Measurements from ENCODE around the gene FAM83G.
A peak's percentile ranks its signal among the peaks of the same experiment; 100 is the strongest.

The FAM83G gene

DNA sequence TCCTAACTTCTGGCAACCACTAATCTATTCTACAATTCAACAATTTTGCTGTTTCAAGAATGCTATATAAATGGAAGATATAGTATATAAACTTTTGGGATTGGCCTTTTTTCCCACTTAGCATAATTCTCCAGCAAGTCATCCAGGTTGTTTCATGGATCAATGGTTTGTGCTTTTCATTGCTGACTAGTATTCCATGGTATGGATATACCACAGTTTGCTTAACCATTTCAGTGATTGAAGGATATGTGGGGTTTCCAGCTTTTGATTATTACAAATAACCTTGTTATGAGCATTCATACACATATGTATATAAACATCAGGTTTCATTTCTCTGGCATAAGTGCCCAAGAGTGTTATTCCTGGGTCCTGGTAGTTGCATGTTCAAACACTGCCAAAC lies 2.1 kb upstream of the FAM83G start:
- no peak for DNase-seq (ENCODE audit: low read depth in 2 of 2)

DNA sequence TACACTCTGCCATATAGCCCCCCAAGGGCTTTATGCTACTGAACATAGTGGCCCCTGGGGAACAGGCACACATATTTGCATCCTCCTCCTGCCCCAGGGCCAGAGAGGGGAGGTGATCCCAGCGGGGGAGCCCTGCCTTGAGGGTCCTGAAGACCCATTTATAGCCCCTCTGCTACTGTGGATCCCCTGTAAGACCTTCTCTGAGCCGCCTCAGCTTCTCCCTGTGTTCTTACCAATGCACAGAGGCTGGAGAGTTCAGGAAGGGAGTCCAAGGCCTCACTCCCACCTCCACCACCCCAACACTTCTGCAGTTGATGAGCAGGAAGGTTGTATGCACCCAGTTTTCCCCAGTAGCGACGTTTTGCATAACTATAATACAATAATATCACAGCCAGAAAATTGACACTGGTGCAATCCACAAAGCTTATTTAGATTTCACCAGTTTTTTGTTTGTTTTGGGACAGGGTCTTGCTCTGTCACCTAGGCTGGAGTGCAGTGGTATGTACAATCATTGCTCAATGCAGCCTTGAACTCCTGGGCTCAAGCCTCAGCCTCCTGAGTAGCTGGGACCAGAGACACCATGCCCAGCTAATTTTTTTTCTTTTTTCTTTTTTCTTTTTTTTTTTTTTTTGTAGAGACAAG lies 1.3 kb upstream of the FAM83G start:
- no peak for DNase-seq (ENCODE audit: low read depth in 2 of 2)

DNA sequence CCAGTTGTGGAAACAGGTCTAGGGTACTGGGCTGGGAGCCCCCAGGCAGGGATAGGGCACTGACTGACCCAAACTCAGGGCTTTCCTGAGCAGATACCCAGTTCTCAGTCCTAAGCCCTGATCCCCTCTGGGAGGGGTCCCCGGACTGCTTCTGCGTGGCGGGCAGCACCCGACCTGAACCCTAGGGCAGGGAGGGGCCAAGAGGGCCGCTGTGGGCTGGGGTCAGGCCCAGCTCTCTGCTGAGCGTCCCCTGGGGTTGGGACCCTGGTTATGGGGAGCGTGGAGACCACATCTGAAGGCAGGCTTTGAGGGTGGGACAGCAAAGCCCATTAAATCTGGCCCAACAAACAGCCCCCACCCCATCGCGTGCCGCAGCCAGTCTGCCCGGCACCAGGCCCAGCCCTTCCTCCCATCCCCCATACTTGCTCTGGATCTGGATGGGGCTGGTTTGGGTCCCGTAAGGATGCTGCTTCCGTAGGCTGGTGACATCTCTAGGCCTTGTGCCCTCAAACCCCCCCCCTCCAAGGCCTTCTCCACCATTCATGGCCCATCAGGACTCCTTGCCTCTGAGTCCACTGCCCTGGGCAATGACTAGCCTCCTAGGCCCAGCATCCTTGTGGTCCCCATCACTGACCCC lies 691 bp upstream of the FAM83G start:
- no peak for DNase-seq (ENCODE audit: low read depth in 2 of 2)

DNA sequence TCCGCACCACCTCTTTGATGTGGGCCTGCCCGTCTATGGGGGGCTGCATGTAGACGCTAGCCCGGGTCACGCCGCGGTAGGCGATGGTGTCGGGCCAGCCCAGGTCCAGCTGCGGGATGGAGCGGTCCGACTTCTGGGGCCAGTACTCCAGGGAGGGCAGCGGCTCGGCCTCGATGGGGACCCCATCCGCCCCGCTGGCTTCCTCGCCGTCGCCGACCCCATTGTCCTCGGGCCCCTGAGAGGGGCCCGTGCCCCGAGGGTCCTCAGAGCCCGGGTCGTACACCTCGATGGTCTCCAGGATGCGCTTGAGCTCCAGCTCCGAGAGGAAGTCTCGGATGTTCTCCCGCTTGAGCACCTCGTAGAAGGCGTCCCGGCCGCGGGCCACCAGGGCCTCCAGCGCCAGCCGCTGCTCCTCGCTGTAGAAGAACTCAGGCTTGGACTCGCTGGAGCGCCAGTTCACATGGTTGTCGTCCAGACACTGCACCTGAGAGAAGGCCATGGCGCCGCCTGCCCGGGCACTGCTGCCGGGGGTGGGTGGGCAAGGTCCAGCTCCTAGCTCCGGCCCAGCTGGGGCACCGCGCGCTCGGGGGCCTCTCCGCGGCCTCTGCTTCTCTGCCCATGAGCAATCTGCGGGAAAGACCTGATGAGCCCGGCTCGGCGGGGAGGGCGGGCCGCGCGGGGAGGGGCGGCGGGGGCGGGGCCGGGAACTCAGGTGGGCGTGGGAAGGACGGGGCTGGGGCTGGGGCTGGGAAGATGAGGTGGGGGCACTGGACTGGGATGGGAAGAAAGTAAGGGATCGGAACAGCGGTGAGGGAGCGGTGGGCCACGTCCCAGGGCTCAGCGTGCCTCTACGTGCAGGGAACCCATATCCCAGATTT lies 782 bp downstream of the FAM83G start:
- DNase-seq (ENCODE audit: low read depth in 2 of 2) = peak; percentile 8 to 23

DNA sequence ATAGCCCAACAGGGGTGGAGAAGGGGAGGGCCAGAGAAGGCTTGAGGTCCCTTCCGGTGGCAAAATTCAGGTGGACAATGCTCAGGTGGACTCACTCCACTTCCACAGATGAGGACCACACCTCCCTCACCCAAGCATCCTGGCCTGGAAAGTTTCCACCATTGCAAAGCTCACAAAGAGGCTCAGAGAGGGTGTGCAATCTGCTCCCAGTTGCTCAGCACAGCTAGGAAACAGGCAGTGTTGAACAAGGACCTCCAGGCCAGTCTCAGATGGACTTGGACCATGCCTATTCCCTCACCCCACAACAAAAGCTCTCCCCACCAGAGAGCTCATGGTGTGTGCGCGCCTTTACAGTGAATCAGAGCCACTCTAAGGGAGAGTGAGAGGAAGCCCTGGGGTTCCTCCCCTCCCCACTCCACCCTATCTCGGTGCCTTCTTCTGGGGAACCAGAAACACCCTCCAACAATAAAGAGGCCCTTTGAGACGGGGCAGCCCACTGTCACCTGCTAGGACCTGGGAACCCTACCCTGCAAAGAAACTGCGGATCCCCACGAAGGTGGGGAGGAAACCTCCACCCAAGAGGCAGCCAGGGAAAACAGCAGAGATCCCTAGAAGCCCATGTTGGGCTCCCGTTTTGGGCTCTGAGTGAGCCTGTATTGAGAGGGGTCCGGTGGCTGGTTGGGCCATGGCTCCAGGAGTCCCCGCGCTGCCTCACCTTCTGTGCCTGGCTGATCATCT lies 1.6 kb downstream of the FAM83G start:
- no peak for DNase-seq (ENCODE audit: low read depth in 2 of 2)

DNA sequence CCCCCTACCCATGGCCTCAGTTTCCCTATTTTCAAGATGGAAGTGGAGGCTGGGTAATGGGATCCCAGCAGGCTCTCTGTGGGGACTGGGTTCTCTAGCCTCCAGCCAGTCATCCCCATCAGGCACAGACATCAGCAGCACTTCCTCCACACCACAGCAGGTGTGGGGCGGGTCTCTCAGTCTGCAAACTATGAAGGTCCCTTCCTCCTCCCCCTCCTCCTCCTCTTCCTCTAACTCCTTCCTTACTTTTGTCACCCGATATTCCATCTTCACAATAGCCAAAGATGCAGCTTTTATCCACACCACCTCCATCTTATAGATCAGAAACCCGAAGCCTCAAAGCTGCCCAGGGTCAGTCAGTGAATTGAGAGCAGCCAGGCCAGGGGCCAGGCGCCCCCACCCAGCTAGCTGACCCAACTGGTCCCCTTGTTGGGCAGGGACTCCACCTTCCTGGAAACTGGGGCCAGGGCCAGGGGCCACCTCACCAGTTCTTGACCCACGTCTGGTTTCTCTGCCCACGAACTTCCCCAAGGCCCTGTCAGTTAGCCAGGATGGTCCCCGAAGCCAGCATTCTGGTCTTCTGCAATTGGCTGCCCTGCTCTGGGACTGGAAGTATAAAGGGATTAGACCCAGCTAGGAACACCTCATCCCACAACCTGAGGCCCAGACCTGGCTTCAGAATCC lies 2.5 kb downstream of the FAM83G start:
- no peak for DNase-seq (ENCODE audit: low read depth in 2 of 2)

DNA sequence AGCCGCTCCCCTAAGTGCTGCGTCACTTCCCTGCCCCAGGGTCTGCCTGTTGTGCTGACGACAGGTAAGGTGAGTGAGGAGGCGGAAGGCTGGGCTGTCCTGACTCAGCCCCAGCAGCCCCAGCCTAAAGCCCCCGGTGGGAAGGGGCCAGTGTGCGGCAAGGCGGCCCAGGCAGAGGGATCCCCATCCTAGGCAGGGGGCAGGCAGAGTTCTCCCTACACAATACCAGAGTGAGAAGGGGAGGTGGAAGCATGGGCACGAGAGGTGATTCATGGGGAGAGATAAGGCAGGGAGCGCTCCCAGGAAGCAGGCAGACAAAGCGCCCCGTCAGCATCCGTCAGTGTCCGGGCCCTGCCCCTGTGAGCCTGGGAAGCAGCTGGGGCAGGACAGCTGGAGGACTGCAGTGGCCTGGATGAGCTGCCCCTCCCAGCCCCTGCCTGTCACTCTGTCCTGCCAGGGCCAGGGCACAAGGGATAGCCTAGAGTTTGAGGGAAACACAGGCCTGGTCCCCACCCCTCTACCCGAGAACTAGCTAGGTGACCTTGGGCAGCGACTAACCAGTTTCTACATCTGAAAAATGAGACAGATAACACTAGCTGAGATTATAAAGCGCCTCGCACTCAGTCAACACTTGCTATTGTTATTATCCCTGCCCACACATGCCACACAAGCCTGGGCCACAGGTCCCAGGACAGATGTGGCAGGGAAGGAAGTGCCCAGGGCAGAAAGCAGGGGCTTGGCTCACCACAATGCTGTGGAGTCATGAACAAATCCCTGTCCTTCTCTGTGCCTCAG lies 3.8 kb downstream of the FAM83G start:
- no peak for DNase-seq (ENCODE audit: low read depth in 2 of 2)

DNA sequence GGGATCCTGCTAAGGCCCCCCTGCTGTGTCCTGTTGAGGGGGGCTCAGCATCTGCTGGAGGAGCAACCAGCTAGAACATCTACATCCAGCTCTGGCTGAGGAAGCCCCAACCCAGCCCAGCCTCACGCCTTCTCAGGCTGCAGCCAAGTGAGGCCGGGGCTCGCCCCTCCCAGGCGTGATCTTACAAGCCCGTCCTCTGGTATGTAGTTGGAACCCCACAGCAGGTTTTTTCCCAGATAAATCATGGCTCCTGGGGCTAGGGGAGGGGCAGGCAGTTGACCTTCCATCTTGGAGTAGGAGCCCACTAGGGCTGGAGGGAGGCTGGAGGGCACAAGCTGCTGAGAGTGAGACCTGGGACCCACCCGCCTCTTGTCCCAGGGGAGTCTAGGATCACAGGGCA lies 4.7 kb downstream of the FAM83G start:
- DNase-seq (ENCODE audit: low read depth in 2 of 2) = no peak

DNA sequence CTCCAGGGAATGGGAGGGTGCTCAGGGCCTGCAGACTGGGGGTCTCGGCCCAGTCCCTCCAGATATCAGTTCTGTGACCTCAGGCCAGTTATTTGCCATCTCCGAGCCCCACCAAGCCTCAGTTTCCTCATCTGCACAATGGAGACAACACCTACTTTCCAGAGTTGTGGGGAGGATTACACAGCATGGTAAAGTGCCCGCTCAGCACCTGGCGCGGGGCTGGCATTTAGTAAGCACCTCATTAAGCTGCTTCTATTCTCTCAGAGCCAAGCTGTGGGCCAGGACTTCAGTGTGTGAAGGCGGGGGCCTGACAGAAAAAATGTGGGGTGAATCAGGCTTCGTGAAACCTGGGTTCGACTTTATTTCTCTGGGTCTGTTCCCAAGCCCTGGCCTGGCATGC lies 5.2 kb downstream of the FAM83G start:
- no peak for DNase-seq (ENCODE audit: low read depth in 2 of 2)

DNA sequence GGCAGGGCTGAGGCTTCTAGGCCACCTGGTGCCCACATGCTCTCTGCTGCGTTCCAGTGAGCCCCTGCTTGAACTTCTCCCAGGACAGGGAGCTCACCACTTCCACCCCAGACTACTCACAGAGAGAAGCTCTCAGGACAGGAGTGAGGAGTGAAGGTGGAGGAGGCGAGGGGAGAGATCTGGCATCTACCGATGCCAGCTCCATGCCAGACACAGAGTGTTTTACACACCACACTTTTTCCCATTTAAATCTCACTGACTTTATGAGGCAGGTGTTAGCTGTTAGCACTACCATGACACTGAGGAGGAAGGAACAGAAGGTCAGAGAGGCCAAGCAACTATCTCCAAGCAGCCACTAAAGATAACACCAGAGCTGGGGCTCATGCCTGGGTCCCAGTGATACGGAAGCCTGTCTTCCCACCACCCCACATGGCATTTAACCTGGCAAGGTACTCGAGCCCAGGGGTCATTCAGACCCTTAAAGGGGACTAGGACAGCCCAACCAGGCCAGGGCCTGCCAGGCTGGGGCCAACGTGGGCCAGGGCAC lies 6.8 kb downstream of the FAM83G start:
- DNase-seq (ENCODE audit: low read depth in 2 of 2) = no peak

DNA sequence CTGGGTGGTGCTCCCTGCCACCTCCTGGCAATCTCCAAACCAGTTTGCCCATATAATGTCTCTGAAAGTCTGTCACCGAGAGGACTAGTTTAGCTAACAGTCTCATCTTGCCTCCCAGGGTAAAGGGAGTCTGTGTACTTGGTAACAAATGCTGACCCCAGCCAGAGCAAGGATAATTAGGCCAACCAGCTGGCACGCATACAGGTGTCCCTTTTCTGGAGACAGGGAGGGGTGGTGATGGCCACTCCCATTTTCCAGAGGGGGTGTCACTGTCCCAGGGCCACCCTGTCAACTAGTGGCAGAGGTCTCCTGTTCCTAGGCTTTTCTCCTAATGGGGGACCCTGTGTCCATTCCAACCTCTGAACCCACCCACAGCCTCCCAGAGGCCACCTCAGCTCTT lies 8.1 kb downstream of the FAM83G start:
- DNase-seq (ENCODE audit: low read depth in 2 of 2) = no peak

DNA sequence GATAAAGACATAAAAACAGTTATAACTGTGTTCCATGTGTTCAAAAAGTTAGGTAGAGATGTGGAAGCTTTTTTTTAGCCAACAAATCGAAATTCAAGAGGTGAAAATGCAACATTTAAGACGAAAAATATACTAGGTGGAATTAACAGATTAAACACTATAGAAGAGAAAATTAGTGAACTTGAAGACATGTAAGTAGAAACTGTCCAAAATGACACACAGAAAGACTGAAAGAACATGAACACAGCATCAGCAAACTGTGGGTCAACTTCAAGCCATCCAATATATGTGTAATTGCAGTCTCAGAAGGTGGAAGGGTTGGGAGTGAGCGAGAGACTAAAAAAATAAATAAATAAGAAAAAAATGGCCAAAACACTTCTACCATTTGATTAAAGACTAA lies 9.3 kb downstream of the FAM83G start:
- DNase-seq (ENCODE audit: low read depth in 2 of 2) = no peak

DNA sequence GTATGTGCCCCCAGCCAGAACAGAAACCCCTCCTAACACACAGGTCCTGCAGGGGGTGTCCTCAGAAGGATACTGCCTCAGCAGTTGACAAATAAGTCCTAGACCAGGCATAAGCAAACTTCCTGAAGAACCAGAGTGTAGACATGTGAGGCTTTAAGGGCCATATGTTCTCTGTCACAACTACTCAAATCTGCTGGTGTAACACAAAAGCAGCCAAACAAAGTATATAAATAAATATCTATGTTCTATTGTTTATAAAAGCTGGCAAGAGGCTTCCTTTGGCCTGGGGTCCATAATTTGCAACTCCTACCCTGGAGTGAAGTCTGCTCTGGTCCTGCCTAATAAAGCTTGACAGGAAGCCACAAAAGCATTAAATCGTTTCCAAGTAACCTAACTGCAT lies 9.9 kb downstream of the FAM83G start:
- DNase-seq (ENCODE audit: low read depth in 2 of 2) = no peak

DNA sequence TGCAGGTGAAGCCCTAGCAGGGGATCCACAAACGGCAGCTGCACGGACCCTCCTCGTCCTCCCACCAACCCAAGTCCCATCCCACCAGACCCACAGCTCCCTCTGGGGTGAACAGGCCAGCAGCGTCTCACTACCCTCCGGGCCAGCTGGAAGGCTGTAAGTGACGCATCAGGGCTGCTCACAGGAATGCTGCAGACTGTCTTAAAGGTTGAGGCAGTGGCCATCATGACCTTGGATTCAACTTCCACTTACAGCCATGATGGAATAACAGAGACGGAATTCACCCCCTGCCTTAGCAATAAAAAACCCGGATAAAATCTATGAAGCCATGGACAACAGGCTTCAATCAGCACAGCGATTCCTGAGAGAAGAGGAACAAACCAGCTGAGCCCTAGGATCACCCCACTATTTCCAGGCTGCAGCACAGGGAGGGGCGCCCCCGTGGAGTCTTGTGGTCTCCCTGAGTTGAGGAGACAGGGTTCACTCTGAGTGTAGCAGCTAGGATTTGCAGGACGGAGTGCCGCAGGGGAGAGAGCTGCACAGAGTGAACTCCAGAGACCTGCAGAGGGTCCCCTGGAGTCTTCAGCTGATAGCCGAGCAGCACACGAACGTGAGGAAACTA lies 10.5 kb downstream of the FAM83G start:
- no peak for DNase-seq (ENCODE audit: low read depth in 2 of 2)

DNA sequence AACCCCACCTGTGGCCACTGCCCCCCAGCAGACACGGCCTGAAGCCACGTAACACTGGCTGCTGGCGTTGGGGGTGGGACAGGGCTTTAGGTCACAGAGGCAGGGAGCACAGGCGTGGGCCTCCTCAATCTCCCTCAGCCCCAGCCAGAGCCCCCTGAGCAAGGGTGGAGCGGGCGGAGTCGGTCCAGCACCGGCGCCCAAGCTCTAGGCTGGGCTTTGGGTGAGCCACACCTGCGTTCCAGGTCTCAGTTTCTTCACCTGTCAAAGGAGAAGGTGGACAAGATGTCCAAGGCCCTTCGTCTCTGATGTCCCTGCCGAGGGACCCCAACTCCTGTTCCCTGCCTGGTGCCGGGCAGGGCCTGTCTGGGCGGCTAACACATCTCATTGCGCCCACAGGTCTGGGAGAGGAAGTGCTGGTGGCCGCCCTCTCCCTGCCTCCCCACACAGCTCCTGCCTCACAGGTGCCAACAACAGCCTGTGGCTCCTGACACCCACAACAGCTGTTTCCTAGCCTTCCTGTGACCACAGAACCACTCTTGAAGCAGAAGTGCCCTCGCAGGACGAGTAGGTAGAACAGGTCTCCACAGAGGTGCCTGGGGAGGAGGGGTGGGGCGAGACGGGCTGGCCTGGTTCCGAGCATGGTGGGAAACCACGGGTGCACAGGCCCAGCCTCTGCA lies 12.0 kb downstream of the FAM83G start:
- DNase-seq (ENCODE audit: low read depth in 2 of 2) = no peak

DNA sequence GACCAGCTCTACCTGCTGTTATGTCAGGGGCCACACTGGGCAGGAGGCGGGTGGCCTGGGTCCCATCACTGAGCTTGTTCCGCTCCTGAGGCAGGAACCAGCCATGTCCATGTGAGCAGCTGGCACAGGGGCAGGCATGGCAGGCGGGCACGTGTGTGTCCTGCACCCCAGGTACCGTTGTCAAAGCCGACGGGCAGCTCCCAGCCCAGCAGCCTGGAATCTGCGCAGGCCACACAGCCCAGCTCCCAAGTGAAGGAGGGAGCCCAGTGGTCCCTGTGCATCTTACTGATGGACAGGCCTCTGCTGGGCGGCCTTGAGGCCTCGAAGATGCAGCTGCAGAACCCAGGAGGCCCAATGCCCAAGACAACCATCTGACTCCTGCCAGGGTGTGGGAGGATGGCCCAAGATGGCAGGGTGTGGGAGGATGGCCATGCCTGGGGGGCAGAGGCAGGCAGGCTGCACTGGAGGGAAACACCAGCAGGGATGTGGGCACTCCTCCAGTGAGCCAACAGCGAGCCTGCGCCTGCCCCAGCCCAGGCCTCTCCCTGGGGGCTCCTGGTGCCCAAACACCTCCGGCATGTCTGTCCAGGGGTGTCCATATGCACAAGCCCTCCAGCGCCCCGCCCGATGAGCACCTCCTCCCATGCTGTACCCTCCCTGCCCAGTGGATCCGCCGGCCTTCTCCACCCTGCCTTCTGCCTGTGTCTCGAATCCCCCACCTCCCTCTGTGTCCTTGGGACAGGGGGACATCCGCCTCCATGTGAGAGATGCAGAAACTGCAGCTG lies 12.8 kb downstream of the FAM83G start:
- DNase-seq (ENCODE audit: low read depth in 2 of 2) = no peak

DNA sequence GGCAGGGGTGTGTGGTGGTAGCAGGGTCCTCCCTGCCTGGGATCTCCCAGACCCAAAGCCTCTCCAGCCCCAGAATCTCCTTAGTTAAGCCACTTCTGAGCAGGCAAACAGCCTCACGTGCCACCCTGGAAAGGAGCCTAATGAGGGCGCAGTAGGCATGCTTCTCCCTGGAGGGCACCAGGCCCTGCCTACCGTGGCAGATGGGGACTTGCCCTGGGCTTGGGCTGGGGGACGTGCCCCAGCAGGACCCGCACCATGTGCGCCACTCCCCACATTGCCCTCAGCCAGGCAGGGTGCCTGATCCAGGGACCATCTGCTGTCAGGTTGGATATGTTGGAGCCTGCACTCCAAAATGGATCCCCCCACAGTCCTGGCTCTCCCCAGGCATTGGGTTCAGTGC lies 14.2 kb downstream of the FAM83G start:
- no peak for DNase-seq (ENCODE audit: low read depth in 2 of 2)

DNA sequence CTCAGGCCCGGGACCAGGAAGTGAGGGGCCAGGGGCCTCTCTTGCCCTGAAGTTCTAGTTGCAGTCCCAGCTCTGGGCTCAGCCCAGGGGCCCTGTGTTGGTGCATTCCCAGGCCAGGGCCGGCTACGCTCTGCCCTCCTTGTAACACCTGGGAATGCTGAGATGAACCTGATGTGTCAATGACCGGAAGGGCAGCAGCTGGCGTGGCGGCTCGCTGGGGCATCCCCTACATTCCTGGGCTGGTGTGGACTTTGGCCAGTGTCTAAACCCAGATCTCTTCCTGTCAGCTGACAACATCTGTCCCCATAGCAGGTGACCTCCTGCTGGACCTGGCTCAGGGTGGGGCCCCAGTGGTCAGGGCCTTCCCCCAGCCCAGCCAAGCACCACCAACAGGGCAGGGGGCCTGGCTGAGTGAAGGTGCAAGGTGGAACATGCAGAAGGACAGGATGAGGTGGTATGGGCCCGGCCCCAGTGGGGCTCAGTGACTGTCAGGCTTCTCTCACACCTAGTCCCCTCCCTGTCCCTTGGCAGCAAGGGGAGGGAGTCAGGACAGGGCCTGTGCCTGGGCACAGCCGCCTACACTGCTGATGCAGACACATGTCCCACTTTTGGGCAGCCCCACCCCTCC lies 15.9 kb downstream of the FAM83G start:
- DNase-seq (ENCODE audit: low read depth in 2 of 2) = no peak
